ENCODE results near the gene USP35.

GRCh38 chr11:78239781-78240180 lies 51.1 kb downstream of the USP35 start:
- TF ChIP-seq CTCF (IDR thresholded peaks at IDR 0.05) (no peak), POLR2A (IDR thresholded peaks at IDR 0.05) (no peak), EP300 (IDR thresholded peaks at IDR 0.05; ENCODE audit: low read depth) (no peak)
